Pancreas (tissue), 10 donors: ENCODE results near the gene COL21A1. TPM values are rescaled to one million over a fixed set of nuclear protein-coding genes. Genes with fewer than 3 reads are reported as not detected.
A peak's percentile ranks its signal among the peaks of the same experiment; 100 is the strongest.

Experiments
- ATAC-seq, 4 donors: fragments of 200-7000 bp; cut with Tn5 transposase; one replicate each; pipeline versions ENCODE4 v1.8.0 to v1.9.1; 2020; ENCODE audit warnings: mild to moderate bottlenecking in 4 of 4, moderate library complexity in 4 of 4
- DNase-seq, 6 donors: peaks; one replicate each; pipeline ENCODE4 v3.0.0-alpha.2; 2020
- FAIRE-seq: peaks from 2 replicates; lab custom pipeline; 2012; peaks lifted over from hg19 to GRCh38; lab: Jason Lieb, UNC
- H3K27ac ChIP-seq, 4 donors: fragments of 200-600 bp; sonication (generic); 1 replicate in 3 of 4; 2 replicates in 1 of 4; pipeline versions ENCODE4 v1.5.0 to v1.8.0; 2020
- H3K27me3 ChIP-seq, 4 donors: fragments of 200-600 bp; one replicate each; pipeline ENCODE4 v1.8.0; 2021
- H3K36me3 ChIP-seq, 3 donors: fragments of 200-600 bp; sonication (generic) in 1 of 3; one replicate each; pipeline versions ENCODE4 v1.5.0 to v1.8.0; 2020 to 2021
- H3K4me1 ChIP-seq, 3 donors: fragments of 200-600 bp; one replicate each; pipeline ENCODE4 v1.8.0; 2021
- H3K4me3 ChIP-seq, 4 donors: fragments of 200-600 bp; sonication (generic) in 2 of 4; one replicate each; pipeline versions ENCODE4 v1.5.0 to v1.8.0; 2020 to 2021
- H3K9me3 ChIP-seq, 4 donors: fragments of 200-600 bp; one replicate each; pipeline ENCODE4 v1.8.0; 2021
- whole genome bisulfite sequencing, 2 donors: extraction: QIAGEN DNeasy Blood & Tissue Kit; methylation state at CpG; one replicate each; pipeline ENCODE4 v1.1.7; 2013; 5-methylcytosine and 5-hydroxymethylcytosine counted together
- intact Hi-C, 3 donors: fragments of 100-400 bp; cut with DNase I; formaldehyde crosslinking; loops; one replicate each; pipeline versions ENCODE4 v1.11.1 to v1.14.2; 2022
- polyA plus RNA-seq, 2 donors: library from polyadenylated mRNA; stranded (reverse); fragments of 200-250 nt; gene quantifications; one replicate each; pipeline ENCODE4 v1.2.3, GENCODE V29; 2013
- total RNA-seq, 6 donors: library from RNA; stranded (reverse); fragmentation: NEBNext Ultra II Directional in 4 of 6; extraction: Animal tissue kit (Norgen Biotek cat#: 25700) in 4 of 6; gene quantifications; one replicate each; pipeline versions ENCODE4 v1.2.1 to v1.2.4, GENCODE V29; 2021 to 2023
- TF ChIP-seq, protein P1 (sequence below), 4 donors: fragments of 200-600 bp; sonication (generic) in 3 of 4; IDR thresholded peaks; one replicate each; pipeline versions ENCODE4 v1.5.0 to v1.8.0; 2021; ENCODE audit warnings: antibody characterized with exemption in 4 of 4
- donor health status: healthy with polysubstance abuse.
- donor health status: DM: no; HTN: no; CAD: no; lungs with moderate emphysema.
- donor health status: DM: no; HTN: no; CAD: no.
- donor health status: control.
- donor health status: control.
- donor health status: Bipolar disorder and iron deficiency.
- donor health status: DM: yes; HTN: yes; CAD: no.
- donor health status: DM: no; HTN: no; CAD: no.
- donor health status: DM: no; HTN: no; CAD: no.
- donor health status: DM: yes; HTN: yes; CAD: no.

Gene COL21A1
- total RNA-seq (1 to 10 TPM in 2 of 6 donors, under 1 TPM in 4; 0.28 to 1.8 (median 0.60) TPM), polyA plus RNA-seq (under 1 TPM; 0.30 to 0.87 TPM)

DNA sequence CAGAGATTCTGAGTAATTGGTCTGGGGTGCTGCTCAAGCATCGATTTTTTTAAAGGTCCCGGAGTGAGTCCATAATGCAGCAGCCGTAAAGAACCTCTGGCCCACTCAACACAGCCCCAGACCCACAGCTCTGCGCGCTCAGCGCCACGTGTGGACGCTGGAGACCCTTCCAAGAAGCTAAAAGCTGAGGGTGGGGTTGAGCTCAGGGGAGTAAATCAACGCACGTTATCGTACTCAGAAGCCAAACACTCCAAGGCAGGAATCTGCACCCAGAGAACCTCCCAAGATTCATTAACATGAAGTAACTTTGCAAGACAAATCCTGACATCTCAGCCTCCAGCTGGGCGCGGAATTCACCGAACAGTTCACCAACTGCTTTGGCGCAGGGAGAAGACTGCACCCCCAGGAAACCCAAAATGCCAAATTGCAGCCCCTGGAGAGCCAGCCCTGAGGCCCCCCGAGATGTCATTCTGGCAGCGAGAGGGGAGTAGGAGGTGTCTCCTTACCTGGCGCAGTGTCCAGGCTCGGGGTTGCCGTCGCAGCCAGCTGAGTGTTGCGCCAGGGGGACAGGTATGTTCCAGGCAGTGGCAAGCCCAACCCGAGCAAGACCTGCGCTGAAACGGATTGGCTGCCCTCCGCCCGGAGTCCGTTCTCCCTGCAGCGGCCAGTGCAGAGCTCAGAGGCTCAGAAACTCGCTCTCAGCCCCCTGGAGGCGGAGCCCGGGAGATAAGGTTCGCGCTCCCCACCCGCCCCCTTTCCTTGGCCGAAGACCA, at the start of gene COL21A1:
COL21A1 (minus strand) TSS at position 700 of the 773 bp plus-strand sequence. CDS start 64,962 bp downstream, outside the sequence.
- Histone ChIP-seq H3K36me3 (no peaks in the 10 kb centered on the region), H3K4me3 (peak within 1 kb of the TSS in 2 of 4 donors; percentile 24 to 31), H3K27me3 (no peaks in the 10 kb centered on the region), H3K27ac (no peak within 1 kb of the TSS), H3K4me1 (no peaks in the 10 kb centered on the region), H3K9me3 (no peaks in the 10 kb centered on the region)
- 2 to 3% methylated on average over 36 of the region's 36 CpGs for WGBS, 2 donors
- FAIRE-seq, result no peak
- ATAC-seq, result peak; percentile 61 to 88 (median 72)
- DNase-seq, result peak in 5 of 6 donors; percentile 19 to 67 (median 26)
- TF ChIP-seq, protein P1, sequence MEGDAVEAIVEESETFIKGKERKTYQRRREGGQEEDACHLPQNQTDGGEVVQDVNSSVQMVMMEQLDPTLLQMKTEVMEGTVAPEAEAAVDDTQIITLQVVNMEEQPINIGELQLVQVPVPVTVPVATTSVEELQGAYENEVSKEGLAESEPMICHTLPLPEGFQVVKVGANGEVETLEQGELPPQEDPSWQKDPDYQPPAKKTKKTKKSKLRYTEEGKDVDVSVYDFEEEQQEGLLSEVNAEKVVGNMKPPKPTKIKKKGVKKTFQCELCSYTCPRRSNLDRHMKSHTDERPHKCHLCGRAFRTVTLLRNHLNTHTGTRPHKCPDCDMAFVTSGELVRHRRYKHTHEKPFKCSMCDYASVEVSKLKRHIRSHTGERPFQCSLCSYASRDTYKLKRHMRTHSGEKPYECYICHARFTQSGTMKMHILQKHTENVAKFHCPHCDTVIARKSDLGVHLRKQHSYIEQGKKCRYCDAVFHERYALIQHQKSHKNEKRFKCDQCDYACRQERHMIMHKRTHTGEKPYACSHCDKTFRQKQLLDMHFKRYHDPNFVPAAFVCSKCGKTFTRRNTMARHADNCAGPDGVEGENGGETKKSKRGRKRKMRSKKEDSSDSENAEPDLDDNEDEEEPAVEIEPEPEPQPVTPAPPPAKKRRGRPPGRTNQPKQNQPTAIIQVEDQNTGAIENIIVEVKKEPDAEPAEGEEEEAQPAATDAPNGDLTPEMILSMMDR (IDR thresholded peaks at IDR 0.05), result no peak
- intact Hi-C loops, result no loop called here

DNA sequence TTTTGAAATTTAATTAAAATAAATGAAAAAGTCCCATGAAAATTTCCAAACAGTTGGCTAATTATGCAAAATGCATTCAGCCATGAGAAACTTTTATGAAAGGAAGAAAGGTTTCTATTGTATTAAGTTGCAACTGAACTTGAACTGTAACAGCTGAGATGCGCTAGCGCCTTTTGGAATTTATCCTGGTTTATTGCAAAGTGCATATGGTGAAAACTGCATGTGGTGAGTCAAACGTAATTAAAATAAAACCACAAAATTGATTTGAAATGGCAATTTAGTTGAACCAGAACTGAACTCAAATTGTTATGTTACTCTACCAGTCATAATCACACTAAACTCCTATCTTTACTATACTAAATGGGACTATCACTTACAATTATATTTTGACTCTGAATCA, 46.4 kb upstream of the COL21A1 start:
- intact Hi-C loops, result loop anchor here in 2 of 3 donors (5.0 to 10.0 kb wide), 2 partner anchors 309 to 311 kb away; no protein-coding TSS in a partner anchor
- FAIRE-seq (no peak), ATAC-seq (no peak), DNase-seq (no peak)
- WGBS, 2 donors, result 60 to 61% methylated on average over 3 of the region's 3 CpGs
- Histone ChIP-seq H3K36me3 (no peaks in the 10 kb centered on the region), H3K9me3 (peaks cover 0 to 4% (median 0%) of the 10 kb centered on the region in 4 donors), H3K4me3 (no peak overlapping the region), H3K27ac (no peak overlapping the region), H3K4me1 (no peaks in the 10 kb centered on the region), H3K27me3 (no peaks in the 10 kb centered on the region)
- TF ChIP-seq, protein P1 (IDR thresholded peaks at IDR 0.05), result no peak

DNA sequence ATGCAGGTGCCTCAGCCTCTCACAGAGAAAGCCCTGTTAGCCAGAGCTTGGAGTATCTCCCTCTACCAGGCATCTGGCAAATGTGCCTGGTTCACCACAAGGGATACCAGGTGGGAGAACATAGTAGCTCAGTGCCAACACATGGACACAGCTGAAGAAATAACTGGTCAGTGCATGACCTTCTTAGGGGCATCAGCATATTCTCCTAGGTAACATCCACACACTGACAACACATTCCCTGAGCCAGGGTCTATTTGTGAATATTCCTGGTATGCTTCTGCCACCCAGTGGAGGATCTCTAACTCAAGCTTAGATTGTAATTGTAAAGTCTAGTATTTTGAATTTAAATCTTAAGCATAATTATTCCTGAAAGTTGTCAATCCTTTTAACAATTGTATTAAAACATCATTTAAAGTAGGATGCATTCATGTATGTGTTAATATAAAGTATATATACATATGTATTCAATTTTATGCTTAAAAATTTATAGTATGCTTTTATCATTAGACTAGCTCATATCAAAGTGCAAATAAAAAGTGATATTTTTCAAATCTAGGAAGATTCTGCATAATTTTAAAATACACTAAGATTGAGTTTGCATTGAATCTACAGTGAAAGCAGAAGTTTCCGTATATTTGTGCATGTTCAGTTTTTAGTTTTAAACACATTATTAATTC, 45.3 kb upstream of the COL21A1 start:
- H3K36me3 ChIP-seq, result no peaks in the 10 kb centered on the region
- H3K9me3 ChIP-seq, result peaks cover 0 to 4% (median 0%) of the 10 kb centered on the region in 4 donors
- H3K4me3 ChIP-seq, result no peak overlapping the region
- peak; percentile 88 for FAIRE-seq
- TF ChIP-seq, protein P1 (IDR thresholded peaks at IDR 0.05), result peak in 3 of 4 donors; percentile 22 to 39 (median 29)
- peak in 2 of 6 donors; percentile 15 to 23 for DNase-seq
- ATAC-seq, result peak in 3 of 4 donors; percentile 77 to 82 (median 80)
- no peaks in the 10 kb centered on the region for H3K4me1 ChIP-seq
- H3K27ac ChIP-seq, result no peak overlapping the region
- intact Hi-C loops, result loop anchor here in 2 of 3 donors (5.0 to 10.0 kb wide), 2 partner anchors 308 to 310 kb away; no protein-coding TSS in a partner anchor
- WGBS, 2 donors, result 46 to 51% methylated on average over 1 of the region's 1 CpG
- no peaks in the 10 kb centered on the region for H3K27me3 ChIP-seq

DNA sequence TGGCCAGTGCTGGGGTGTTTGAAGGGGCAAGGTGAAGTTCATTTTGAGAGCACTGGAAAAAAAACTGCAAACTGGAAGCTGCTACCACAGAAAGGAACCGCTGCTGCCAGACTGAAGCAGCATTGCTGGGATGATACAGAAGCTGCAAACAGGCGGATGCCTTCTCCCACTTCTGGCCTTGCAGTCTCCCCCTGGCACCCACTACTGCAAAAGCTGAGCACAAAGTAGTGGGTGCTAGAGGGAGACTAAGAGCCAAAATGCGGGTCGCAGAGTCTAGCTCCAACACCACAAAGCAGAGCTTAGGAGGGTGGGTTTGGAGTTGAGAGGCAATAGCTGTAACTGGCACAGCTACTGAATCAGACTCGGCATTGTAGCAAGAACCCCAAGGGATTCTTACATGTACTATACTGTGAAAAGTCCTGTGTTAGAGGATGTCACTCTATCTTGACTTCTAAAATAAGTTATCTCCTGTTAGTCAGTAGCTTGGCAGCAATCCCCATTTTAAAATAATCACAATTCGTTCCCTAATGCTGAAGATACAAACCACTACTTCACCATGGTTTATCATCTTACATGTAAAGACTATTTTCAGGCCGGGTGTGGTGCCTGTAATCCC, 44.0 kb upstream of the COL21A1 start:
- WGBS, 2 donors, result 51 to 59% methylated on average over 7 of the region's 7 CpGs
- FAIRE-seq (no peak), ATAC-seq (no peak), DNase-seq (no peak)
- Histone ChIP-seq H3K27ac (no peak overlapping the region), H3K9me3 (peaks cover 0 to 4% (median 0%) of the 10 kb centered on the region in 4 donors), H3K4me3 (no peak overlapping the region), H3K36me3 (no peaks in the 10 kb centered on the region), H3K27me3 (no peaks in the 10 kb centered on the region), H3K4me1 (no peaks in the 10 kb centered on the region)
- intact Hi-C loops, result loop anchor here in 2 of 3 donors (5.0 to 10.0 kb wide), 2 partner anchors 307 to 309 kb away; no protein-coding TSS in a partner anchor
- TF ChIP-seq, protein P1 (IDR thresholded peaks at IDR 0.05), result no peak
